ENCODE data around the gene C9orf78.

C9orf78 gene, protein sequence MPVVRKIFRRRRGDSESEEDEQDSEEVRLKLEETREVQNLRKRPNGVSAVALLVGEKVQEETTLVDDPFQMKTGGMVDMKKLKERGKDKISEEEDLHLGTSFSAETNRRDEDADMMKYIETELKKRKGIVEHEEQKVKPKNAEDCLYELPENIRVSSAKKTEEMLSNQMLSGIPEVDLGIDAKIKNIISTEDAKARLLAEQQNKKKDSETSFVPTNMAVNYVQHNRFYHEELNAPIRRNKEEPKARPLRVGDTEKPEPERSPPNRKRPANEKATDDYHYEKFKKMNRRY

DNA sequence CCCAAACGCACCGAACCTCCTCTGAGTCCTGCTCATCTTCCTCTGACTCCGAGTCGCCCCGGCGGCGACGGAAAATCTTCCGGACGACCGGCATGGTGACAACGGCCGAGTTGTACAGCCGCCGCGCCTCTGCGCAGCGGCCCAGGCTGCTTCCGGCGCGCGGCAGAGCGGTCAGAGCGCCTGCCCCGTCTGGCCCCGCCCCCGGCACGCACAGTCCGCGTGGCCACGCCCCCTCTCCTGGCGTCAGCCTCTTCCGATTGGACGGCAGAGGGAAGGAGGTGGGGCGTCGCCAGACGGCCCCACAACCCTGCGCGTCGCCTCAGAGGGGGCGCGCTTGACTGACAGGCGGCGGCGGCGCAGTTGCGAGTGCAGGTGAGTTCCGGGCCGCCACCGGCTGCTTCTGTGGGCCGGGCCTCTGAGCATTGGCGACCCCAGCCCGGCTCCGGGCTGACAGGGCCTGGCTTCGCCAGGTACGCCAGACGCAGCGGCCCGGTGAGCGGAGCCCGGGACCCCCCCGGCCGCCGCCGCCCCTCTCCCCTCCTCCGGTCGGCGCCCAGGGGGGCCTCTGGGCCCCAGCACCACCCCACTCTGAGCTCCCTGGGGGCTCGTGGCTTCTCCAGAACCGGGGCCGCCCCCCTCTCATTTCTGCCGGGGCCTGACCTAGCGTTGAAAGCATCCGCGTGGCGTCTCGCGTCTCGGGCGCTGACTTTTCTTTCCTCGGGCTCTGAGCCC lies at the start of gene C9orf78, which contains the start of gene USP20:
C9orf78 (minus strand) TSS at position 148 of the 732 bp plus-strand sequence; CDS start at position 94, 54 bp downstream.
USP20 (plus strand) TSS at position 331 of the 732 bp plus-strand sequence. CDS start 17,098 bp downstream, outside the sequence.
- peak; percentile 90 for DNase-seq

DNA sequence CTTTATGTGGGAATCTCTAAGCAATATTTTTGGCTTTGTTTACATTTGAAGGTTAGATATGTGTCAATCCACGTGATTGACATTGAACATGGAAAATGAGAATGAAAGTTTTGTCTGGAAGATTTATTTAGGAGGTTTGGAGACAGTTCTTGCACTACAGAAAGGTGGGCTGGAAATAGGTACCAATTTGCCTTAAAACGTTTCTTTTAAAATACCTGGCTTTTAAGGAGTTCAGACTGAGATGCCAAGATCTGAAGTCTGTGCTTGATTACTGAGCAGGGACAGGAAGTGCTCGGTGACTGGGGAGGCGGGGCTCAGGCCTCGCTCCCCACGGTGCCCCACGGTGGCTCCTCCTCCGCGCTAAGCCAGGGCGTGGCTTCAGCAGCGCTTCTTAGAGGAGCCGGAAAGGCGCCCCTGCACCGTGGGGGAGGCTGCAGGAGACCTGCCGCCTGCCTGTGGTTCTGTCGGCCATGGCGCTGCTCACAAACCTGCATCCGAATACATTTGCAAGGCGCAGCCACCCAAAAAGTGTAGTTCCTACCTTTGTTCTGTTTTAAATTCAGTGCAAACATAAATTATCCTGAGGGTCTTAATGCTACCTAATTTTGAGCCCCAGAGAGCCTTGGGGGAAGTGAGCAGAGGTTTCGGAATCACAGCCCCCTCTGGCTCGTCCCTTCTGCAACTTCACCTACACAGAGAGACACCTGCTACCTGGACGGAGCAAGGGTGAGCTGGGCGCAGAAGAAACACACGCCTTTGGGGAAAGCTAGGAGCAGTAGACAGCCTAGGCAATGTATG lies 49.3 kb upstream of the C9orf78 start:
- DNase-seq: peak; percentile 83 to 89

DNA sequence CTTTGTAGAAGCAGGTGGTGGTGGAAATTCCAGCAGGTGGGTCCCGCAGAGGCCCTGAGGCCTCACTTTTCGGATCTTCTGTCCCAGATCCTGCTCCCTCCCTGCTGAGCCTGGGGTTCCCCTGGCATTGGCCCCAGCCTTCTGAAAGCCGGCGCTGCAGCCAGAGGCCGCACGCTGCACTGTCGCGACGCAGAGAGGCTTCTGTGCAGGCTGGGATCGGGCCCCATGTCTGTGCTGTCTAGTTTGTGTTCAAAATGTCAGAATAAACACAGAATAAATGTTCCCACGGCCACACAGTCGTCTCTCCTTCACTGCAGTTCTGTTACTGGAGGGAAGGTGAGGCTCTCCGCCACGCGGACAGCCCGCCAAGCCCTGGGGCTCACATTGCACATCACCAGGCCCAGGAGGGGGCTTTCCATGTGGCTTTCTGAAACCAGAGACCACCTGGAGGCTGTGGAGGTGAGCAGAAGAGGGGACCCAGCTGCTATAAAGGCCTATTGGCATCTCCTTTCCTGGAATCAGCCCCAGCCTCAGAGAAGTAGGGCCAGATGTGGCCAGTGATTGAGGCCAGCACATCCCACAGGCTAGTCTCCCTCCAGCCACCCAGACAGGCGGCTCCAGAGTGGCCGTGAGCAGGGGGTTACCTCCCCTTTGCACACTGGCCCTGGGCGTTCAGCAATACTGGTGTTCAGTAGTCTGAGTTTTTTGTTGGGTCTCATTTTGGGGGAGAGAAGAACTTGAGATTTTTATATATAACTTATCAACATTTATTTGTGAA lies 46.7 kb upstream of the C9orf78 start:
- no peak for DNase-seq

DNA sequence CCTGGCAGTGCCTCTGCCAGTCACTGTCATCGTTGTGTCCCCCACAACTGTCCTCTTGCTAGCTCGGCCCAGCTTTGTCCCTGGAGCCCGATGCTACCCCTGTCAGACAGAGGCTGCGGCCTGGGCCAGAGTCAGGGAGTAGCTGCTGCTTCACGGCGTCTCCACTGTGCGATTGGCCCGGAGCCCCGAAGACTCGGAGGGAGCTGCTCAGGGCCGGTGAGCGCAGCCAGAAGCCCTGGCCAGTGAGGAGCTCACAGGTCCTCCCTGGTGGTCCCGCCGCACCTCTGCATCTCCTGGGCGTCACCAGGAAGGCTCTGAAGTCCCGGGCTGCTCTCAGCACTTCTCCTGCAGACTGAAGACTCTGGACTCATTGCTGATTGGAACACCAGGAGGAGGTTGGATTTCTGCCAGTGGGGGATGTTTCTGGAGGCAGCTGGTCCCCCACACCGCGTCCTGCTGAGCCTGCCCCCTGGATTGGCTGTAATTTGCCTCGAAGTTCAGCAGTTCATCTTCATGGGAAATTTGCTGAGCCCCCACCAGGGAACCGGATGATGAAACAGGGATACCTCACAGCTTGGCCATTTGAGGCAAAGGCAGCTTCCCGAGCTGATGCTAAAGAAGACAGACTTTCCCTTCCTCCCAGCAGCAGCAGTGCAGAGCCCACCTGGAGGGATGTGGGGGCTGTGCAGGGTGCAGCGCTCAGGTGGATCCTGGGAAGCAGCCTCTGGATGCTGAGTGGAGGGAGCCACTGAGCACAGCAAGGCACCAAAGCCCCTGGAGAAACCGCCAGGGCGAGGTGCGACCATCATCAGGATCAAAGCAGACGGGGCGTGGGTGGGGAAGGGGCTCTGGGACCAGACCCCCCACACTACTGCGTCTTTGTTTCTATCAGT lies 45.8 kb upstream of the C9orf78 start:
- no peak for DNase-seq

DNA sequence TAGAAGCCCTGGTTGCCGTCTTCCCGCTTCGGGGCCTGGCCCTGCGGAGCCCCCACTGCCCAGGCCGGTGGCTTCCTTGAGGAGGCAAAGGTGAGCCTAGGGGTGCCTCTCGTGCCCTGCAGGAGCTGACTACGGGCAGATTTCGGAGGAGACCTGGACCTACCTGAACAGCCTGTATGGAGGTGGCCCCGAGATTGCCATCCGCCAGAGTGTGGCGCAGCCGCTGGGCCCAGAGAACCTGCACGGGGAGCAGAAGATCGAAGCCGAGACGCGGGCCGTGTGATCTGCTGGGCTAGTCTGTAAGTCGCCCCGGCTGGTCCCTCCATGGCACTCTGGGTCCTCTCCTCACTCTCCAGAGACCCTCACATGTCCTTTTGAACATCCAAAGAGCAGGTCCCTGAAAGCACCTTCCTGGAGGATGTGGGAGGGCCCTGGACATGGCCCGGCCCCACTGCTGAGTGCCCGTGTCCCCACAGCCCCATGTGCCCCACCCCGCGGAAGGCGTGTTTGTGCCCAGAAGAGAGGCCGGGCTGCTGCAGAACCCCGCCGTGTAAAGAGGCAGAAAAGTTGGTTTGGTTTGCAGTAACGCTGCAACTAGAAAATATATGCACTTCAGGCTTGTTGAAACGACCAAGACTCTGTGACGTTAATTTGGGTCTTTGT lies 45.0 kb upstream of the C9orf78 start:
- DNase-seq: no peak

DNA sequence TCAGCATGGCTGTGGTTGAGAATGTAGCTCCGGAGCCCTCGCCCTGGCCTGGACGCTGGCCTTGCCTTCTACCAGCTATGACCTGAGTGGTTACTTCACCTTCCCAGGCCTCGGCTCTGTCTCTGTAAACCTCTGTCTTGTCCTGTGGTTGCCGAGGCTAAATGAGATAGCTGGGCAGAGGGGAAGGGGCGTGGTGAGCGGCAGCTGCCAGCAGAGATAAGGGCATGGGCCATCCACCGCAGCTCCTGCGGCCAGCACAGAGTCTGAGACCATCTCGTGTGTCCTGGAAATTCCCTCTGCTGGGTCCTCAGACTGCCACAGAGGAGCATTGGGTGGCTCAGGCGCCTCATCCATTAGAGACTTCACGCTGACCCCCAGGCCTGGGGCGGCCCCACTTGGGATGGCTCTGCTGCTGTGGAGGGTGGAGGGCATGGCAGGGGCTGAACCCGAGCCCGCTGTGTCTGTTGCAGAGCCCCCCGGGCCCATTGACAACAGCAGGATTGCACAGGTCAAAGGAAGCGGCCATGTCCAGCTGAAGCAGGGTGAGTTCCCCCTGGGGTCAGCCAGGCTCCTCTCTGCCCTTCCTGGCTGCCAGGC lies 44.1 kb upstream of the C9orf78 start:
- no peak for DNase-seq

DNA sequence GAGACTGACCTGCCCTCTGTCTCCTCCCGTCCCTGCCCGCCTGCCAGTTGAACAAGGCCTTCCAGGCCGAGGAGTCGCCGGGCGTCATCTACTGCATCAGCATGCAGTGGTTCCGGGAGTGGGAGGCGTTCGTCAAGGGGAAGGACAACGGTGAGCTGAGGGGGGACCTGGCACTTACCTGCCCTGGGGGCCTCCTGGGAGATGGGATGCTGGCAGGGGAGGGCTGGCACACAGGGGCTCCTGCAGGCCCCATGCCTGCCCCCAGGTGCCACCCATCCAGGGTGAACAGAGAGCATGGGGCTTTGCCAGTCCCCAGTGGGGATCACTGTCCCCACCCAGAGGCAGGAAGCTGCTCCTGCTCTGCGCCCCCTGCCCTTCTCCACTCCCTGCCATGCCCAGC lies 43.2 kb upstream of the C9orf78 start:
- no peak for DNase-seq

DNA sequence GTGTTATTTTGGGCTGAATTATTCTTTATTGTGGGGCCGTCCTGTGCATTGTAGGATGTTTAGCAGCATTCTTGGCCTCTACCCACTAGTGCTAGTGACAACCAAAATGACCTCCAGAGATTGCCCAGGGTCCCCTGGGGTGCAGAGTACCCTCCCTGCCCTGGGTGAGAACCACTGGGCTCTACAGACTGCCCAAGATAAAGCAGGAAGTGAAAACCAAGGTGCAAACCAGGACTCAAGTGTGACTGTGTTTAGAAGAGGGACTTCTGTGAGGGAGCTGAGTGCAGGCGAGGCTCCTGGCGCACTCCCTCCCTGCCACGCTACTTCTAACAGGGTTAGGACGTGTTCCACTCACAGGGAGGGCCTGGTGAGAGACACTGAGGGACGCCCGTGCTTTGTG lies 41.7 kb upstream of the C9orf78 start:
- DNase-seq: no peak

DNA sequence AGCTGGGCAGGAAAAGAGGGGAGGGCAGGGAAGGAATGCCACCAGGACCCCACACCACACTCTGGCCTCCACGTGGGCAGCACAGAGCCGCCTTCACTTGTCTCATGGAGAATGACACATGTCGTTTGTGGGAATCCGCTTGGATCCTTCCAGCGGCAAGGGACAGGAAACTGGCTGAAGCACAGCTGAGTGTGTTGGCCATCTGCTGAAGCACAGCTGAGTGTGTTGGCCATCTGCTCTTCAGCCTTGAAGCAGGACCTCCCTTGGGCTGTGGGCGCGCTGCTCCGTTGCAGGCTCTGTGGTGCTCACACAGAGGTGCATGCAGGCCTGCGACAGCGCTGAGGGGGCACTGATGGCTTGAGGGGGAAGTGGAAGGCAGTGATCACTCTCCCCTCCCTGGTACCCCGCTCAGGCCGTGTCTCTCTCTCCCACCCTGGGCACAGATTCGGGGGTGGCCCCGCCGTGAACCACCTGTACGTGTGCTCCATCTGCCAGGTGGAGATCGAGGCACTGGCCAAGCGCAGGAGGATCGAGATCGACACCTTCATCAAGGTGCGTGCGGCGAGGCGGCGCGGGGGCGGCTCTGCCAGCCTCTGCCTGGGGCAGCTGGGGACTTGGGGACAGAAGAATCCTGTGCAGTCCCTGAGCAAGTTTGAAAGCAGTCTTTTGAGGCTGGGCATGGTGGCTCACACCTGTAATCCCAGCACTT lies 40.8 kb upstream of the C9orf78 start:
- DNase-seq: no peak

DNA sequence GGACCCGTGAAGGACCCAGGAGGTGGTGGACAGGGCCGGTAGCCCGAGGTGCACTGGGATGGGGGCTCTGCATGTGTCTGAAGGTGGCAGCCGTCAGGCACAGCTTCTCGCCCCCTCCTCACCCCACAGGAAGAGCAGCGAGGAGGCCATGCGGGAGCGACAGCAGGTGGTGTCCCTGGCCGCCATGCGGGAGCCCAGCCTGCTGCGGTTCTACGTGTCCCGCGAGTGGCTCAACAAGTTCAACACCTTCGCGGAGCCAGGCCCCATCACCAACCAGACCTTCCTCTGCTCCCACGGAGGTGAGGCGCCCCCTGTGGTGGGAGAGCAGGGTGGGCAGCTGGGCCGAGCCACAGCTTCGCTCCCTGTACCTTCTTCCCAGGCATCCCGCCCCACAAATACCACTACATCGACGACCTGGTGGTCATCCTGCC lies 40.1 kb upstream of the C9orf78 start:
- no peak for DNase-seq

DNA sequence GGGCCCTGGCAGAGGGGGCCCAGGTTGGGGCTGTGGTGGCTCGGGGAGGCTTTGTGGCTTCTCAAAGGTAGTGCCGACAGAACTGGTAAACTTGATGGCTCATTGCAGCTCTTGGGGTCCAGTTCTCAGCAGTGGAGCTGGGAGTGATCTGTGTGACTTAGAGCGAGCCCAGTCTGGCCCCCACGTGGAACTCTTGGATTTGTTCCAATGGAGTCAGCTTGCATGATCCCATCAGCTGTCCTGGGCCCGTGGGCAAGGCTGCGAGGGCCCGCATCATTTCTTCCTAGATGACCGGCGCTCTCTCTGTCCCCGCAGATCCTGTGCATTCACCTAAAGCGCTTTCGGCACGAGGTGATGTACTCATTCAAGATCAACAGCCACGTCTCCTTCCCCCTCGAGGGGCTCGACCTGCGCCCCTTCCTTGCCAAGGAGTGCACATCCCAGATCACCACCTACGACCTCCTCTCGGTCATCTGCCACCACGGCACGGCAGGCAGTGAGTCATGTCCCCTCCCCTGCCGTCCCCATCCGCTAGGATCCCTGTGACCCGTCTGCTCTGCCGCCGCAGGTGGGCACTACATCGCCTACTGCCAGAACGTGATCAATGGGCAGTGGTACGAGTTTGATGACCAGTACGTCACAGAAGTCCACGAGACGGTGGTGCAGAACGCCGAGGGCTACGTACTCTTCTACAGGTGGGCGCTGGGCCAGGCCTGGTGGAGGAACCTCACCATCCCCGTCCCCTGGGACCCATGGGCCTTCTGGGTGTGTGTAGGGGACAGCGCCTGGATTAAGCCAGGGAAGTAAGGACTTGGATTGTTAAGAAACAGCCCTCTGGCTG lies 39.4 kb upstream of the C9orf78 start:
- no peak for DNase-seq

DNA sequence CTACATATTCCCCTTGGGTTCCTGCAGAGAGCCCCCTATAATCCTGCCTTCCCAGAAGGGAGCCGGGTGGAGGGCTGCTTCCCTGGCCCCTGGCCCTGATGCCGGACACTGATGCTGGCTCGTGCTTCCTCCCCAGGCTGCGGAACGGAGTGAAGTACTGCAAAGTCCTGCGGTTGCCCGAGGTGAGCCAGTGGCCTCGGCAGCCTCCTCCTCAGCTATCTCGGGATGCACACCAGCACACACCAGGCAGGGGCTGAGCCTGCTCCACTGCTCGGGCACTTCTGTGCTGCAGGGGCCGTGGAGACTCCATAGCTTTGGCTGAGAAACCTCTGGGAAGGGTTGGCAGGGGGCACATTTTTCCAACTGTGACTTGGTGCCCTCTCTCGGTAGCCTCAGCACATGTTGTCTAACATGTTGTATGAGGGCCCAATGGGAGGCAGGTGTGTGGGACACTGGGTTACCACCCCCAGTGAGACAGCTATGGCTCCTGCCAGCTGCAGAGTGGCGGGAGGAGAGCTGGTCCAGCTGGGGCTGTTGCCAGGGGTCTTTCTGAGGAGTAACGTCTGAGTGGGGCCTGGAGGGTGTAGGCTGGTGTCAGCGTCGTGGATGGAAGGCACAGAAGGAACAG lies 38.6 kb upstream of the C9orf78 start:
- no peak for DNase-seq

DNA sequence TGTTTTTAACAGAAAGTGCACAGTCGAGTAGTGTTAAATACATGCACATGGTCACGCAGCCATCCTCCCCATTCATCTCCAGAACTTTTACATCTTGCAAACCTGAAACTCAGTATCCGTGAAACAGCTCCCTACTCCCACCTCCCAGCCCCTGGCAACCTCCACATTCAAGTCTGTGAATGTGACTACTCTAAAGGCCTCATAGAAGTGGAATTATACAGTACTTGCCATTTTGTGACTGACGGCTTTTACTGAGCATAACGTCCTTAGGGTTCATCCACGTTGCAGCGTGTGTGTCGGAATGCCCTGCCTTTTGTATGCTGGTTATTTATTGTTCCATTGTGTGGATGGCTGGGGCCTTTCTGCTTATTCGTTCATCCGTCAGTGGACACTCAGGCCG lies 36.0 kb upstream of the C9orf78 start:
- DNase-seq: no peak

DNA sequence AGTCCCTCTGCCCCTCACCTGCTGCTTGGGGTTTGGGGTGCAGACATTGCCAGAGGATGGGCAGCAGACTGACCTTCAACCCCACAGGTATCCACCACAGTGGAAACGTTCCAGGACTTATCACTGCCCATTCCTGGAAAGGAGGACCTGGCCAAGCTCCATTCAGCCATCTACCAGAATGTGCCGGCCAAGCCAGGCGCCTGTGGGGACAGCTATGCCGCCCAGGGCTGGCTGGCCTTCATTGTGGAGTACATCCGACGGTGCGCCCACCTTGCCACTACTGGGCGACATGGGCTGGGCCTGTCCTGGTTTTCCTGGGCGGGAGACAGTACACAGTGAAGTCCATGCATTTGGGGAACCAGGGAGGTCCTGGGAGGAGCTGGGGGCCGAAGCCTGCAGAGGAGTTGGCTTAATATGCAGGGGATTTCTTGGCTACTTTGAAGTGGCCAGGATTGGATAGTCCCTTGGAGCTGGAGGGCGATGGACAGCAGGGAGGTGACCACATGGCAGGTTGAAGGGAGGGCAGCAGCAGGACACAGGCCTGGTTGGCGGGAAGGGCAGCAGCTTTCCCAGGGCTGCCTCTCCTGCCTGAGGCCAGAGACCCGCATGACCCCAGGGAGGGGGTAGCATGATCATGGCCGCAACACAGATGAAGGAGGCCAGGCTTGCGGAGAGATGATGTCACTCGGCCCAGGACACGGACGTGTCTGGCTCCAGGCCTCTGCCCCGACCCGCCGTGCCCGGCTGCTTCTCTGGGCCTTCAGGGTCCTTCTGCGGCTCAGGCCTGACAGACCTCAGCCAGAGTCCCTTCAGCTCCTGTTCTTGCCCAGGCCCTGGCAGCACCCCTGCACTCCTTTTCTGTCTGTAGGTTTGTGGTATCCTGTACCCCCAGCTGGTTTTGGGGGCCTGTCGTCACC lies 34.8 kb upstream of the C9orf78 start:
- DNase-seq: no peak

DNA sequence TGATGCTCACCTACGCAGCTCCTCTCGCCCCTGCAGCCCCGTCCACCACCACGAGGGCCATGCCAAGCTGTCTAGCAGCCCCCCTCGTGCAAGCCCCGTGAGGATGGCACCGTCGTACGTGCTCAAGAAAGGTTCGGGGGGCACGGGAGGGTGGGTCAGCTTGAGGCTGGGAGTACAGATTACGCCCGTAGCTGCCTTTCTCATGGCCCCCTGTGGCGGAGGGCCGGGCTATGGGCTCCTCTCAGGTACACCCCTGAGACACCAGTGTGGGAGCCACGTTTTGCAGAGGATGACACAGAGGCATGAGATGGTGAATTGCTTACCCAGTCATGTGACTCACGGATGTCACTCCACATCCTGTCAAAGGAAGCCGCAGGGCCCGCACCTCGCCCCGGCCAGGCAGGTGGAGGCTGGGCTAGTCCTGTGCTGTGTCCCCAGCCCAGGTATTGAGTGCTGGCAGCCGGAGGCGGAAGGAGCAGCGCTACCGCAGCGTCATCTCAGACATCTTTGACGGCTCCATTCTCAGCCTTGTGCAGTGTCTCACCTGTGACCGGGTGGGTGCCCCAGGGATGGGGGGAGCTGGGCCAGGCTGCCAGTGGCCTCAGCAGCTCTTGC lies 33.9 kb upstream of the C9orf78 start:
- DNase-seq: no peak

DNA sequence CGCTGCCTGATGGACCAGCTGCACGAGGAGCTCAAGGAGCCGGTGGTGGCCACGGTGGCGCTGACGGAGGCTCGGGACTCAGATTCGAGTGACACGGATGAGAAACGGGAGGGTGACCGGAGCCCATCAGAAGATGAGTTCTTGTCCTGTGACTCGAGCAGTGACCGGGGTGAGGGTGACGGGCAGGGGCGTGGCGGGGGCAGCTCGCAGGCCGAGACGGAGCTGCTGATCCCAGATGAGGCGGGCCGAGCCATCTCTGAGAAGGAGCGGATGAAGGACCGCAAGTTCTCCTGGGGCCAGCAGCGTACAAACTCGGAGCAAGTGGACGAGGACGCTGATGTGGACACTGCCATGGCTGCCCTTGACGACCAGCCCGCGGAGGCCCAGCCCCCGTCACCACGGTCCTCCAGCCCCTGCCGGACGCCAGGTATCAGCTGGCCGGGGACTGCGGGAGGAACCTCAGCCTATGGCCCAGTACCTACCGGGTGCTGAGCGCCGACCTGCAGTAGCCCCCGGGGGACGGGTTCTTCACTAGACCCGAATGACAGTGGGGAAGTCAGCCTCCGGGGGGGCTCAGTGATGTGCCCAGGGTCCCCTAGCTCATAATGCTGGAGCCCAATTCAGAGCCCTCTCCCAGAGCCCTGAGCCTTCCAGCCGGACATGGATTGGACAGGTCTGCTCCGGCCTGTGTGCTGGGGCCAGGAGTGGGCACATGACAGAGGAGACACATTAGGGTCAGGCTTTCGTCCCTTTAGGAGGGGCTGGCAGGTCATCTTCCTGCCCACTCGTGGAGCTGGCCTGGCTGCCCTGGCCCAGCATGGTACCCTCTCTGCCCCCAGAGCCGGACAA lies 33.2 kb upstream of the C9orf78 start:
- no peak for DNase-seq

Data from AML-193 (cell line).